ENCODE data around the gene UNC5C.

Gene UNC5C

GRCh38 chr4:95548738-95549245 lies at the start of gene UNC5C:
UNC5C (minus strand) TSS chr4:95548973.
- H3K27me3 ChIP-seq (ENCODE audit: control insufficient read depth in 2 of 2, insufficient read depth in 2 of 2, low read length in 2 of 2) = peaks cover 4 to 16% of the 10 kb centered on the region in 2 donors
- H3K9me3 ChIP-seq (ENCODE audit: control insufficient read depth in 2 of 2, low read length in 2 of 2) = no peaks in the 10 kb centered on the region
- peaks cover 0 to 2% of the 10 kb centered on the region in 2 donors for H3K4me1 ChIP-seq (ENCODE audit: control insufficient read depth in 2 of 2, insufficient read depth in 2 of 2, low read length in 2 of 2)
- peak within 1 kb of the TSS; percentile 63 to 70 for H3K9ac ChIP-seq (ENCODE audit: low read depth in 1 of 2, low read length in 2 of 2)
- peak within 1 kb of the TSS; percentile 70 to 73 for H3K4me3 ChIP-seq (ENCODE audit: low read length in 2 of 2)
- peak within 1 kb of the TSS; percentile 77 to 78 for H3K27ac ChIP-seq (ENCODE audit: low read depth in 2 of 2, low read length in 2 of 2)
- no peaks in the 10 kb centered on the region for H3K36me3 ChIP-seq (ENCODE audit: control insufficient read depth in 2 of 2, insufficient read depth in 2 of 2, low read length in 2 of 2)

GRCh38 chr4:95596676-95597075 lies 47.9 kb upstream of the UNC5C start:
- Histone ChIP-seq H3K9me3 (ENCODE audit: control insufficient read depth in 2 of 2, low read length in 2 of 2) (no peaks in the 10 kb centered on the region), H3K27me3 (ENCODE audit: control insufficient read depth in 2 of 2, insufficient read depth in 2 of 2, low read length in 2 of 2) (no peaks in the 10 kb centered on the region), H3K9ac (ENCODE audit: low read depth in 1 of 2, low read length in 2 of 2) (no peak overlapping the region), H3K4me3 (ENCODE audit: low read length in 2 of 2) (no peak overlapping the region), H3K4me1 (ENCODE audit: control insufficient read depth in 2 of 2, insufficient read depth in 2 of 2, low read length in 2 of 2) (no peaks in the 10 kb centered on the region), H3K27ac (ENCODE audit: low read depth in 2 of 2, low read length in 2 of 2) (no peak overlapping the region), H3K36me3 (ENCODE audit: control insufficient read depth in 2 of 2, insufficient read depth in 2 of 2, low read length in 2 of 2) (no peaks in the 10 kb centered on the region)

- H3K36me3 ChIP-seq (ENCODE audit: control insufficient read depth in 2 of 2, insufficient read depth in 2 of 2, low read length in 2 of 2) = no peaks in the 10 kb centered on the region
- H3K4me3 ChIP-seq (ENCODE audit: low read length in 2 of 2) = no peak overlapping the region
- no peaks in the 10 kb centered on the region for H3K9me3 ChIP-seq (ENCODE audit: control insufficient read depth in 2 of 2, low read length in 2 of 2)
- H3K27me3 ChIP-seq (ENCODE audit: control insufficient read depth in 2 of 2, insufficient read depth in 2 of 2, low read length in 2 of 2) = no peaks in the 10 kb centered on the region
- H3K27ac ChIP-seq (ENCODE audit: low read depth in 2 of 2, low read length in 2 of 2) = no peak overlapping the region
- no peaks in the 10 kb centered on the region for H3K4me1 ChIP-seq (ENCODE audit: control insufficient read depth in 2 of 2, insufficient read depth in 2 of 2, low read length in 2 of 2)
- no peak overlapping the region for H3K9ac ChIP-seq (ENCODE audit: low read depth in 1 of 2, low read length in 2 of 2)
These were observed 45.9 kb upstream of the UNC5C start for GRCh38 chr4:95594629-95595028.

- Histone ChIP-seq H3K27me3 (ENCODE audit: control insufficient read depth in 2 of 2, insufficient read depth in 2 of 2, low read length in 2 of 2) (no peaks in the 10 kb centered on the region), H3K9me3 (ENCODE audit: control insufficient read depth in 2 of 2, low read length in 2 of 2) (no peaks in the 10 kb centered on the region), H3K36me3 (ENCODE audit: control insufficient read depth in 2 of 2, insufficient read depth in 2 of 2, low read length in 2 of 2) (no peaks in the 10 kb centered on the region), H3K27ac (ENCODE audit: low read depth in 2 of 2, low read length in 2 of 2) (no peak overlapping the region), H3K9ac (ENCODE audit: low read depth in 1 of 2, low read length in 2 of 2) (no peak overlapping the region), H3K4me3 (ENCODE audit: low read length in 2 of 2) (no peak overlapping the region), H3K4me1 (ENCODE audit: control insufficient read depth in 2 of 2, insufficient read depth in 2 of 2, low read length in 2 of 2) (no peaks in the 10 kb centered on the region)
These were observed 45.2 kb upstream of the UNC5C start for GRCh38 chr4:95594013-95594412.

- Histone ChIP-seq H3K4me3 (ENCODE audit: low read length in 2 of 2) (no peak overlapping the region), H3K9ac (ENCODE audit: low read depth in 1 of 2, low read length in 2 of 2) (no peak overlapping the region), H3K36me3 (ENCODE audit: control insufficient read depth in 2 of 2, insufficient read depth in 2 of 2, low read length in 2 of 2) (no peaks in the 10 kb centered on the region), H3K27ac (ENCODE audit: low read depth in 2 of 2, low read length in 2 of 2) (no peak overlapping the region), H3K9me3 (ENCODE audit: control insufficient read depth in 2 of 2, low read length in 2 of 2) (no peaks in the 10 kb centered on the region), H3K27me3 (ENCODE audit: control insufficient read depth in 2 of 2, insufficient read depth in 2 of 2, low read length in 2 of 2) (no peaks in the 10 kb centered on the region), H3K4me1 (ENCODE audit: control insufficient read depth in 2 of 2, insufficient read depth in 2 of 2, low read length in 2 of 2) (no peaks in the 10 kb centered on the region)
These were observed 42.5 kb upstream of the UNC5C start for GRCh38 chr4:95591278-95591677.

GRCh38 chr4:95590615-95591014 lies 41.8 kb upstream of the UNC5C start:
- Histone ChIP-seq H3K27ac (ENCODE audit: low read depth in 2 of 2, low read length in 2 of 2) (no peak overlapping the region), H3K36me3 (ENCODE audit: control insufficient read depth in 2 of 2, insufficient read depth in 2 of 2, low read length in 2 of 2) (no peaks in the 10 kb centered on the region), H3K27me3 (ENCODE audit: control insufficient read depth in 2 of 2, insufficient read depth in 2 of 2, low read length in 2 of 2) (no peaks in the 10 kb centered on the region), H3K9me3 (ENCODE audit: control insufficient read depth in 2 of 2, low read length in 2 of 2) (no peaks in the 10 kb centered on the region), H3K9ac (ENCODE audit: low read depth in 1 of 2, low read length in 2 of 2) (no peak overlapping the region), H3K4me1 (ENCODE audit: control insufficient read depth in 2 of 2, insufficient read depth in 2 of 2, low read length in 2 of 2) (no peaks in the 10 kb centered on the region), H3K4me3 (ENCODE audit: low read length in 2 of 2) (no peak overlapping the region)

- Histone ChIP-seq H3K4me1 (ENCODE audit: control insufficient read depth in 2 of 2, insufficient read depth in 2 of 2, low read length in 2 of 2) (no peaks in the 10 kb centered on the region), H3K9ac (ENCODE audit: low read depth in 1 of 2, low read length in 2 of 2) (no peak overlapping the region), H3K4me3 (ENCODE audit: low read length in 2 of 2) (no peak overlapping the region), H3K36me3 (ENCODE audit: control insufficient read depth in 2 of 2, insufficient read depth in 2 of 2, low read length in 2 of 2) (no peaks in the 10 kb centered on the region), H3K9me3 (ENCODE audit: control insufficient read depth in 2 of 2, low read length in 2 of 2) (no peaks in the 10 kb centered on the region), H3K27me3 (ENCODE audit: control insufficient read depth in 2 of 2, insufficient read depth in 2 of 2, low read length in 2 of 2) (no peaks in the 10 kb centered on the region), H3K27ac (ENCODE audit: low read depth in 2 of 2, low read length in 2 of 2) (no peak overlapping the region)
These were observed 36.4 kb upstream of the UNC5C start for GRCh38 chr4:95585016-95585695.

- H3K9ac ChIP-seq (ENCODE audit: low read depth in 1 of 2, low read length in 2 of 2) = no peak overlapping the region
- no peaks in the 10 kb centered on the region for H3K36me3 ChIP-seq (ENCODE audit: control insufficient read depth in 2 of 2, insufficient read depth in 2 of 2, low read length in 2 of 2)
- no peaks in the 10 kb centered on the region for H3K4me1 ChIP-seq (ENCODE audit: control insufficient read depth in 2 of 2, insufficient read depth in 2 of 2, low read length in 2 of 2)
- H3K4me3 ChIP-seq (ENCODE audit: low read length in 2 of 2) = no peak overlapping the region
- no peaks in the 10 kb centered on the region for H3K27me3 ChIP-seq (ENCODE audit: control insufficient read depth in 2 of 2, insufficient read depth in 2 of 2, low read length in 2 of 2)
- H3K9me3 ChIP-seq (ENCODE audit: control insufficient read depth in 2 of 2, low read length in 2 of 2) = no peaks in the 10 kb centered on the region
- no peak overlapping the region for H3K27ac ChIP-seq (ENCODE audit: low read depth in 2 of 2, low read length in 2 of 2)
These were observed 31.5 kb upstream of the UNC5C start for GRCh38 chr4:95580226-95580625.

GRCh38 chr4:95572304-95572991 lies 23.7 kb upstream of the UNC5C start:
- H3K4me1 ChIP-seq (ENCODE audit: control insufficient read depth in 2 of 2, insufficient read depth in 2 of 2, low read length in 2 of 2) = no peaks in the 10 kb centered on the region
- no peak overlapping the region for H3K27ac ChIP-seq (ENCODE audit: low read depth in 2 of 2, low read length in 2 of 2)
- H3K36me3 ChIP-seq (ENCODE audit: control insufficient read depth in 2 of 2, insufficient read depth in 2 of 2, low read length in 2 of 2) = no peaks in the 10 kb centered on the region
- no peak overlapping the region for H3K4me3 ChIP-seq (ENCODE audit: low read length in 2 of 2)
- H3K27me3 ChIP-seq (ENCODE audit: control insufficient read depth in 2 of 2, insufficient read depth in 2 of 2, low read length in 2 of 2) = no peaks in the 10 kb centered on the region
- H3K9ac ChIP-seq (ENCODE audit: low read depth in 1 of 2, low read length in 2 of 2) = no peak overlapping the region
- H3K9me3 ChIP-seq (ENCODE audit: control insufficient read depth in 2 of 2, low read length in 2 of 2) = no peaks in the 10 kb centered on the region

- Histone ChIP-seq H3K4me3 (ENCODE audit: low read length in 2 of 2) (no peak overlapping the region), H3K27me3 (ENCODE audit: control insufficient read depth in 2 of 2, insufficient read depth in 2 of 2, low read length in 2 of 2) (no peaks in the 10 kb centered on the region), H3K9me3 (ENCODE audit: control insufficient read depth in 2 of 2, low read length in 2 of 2) (no peaks in the 10 kb centered on the region), H3K4me1 (ENCODE audit: control insufficient read depth in 2 of 2, insufficient read depth in 2 of 2, low read length in 2 of 2) (no peaks in the 10 kb centered on the region), H3K27ac (ENCODE audit: low read depth in 2 of 2, low read length in 2 of 2) (no peak overlapping the region), H3K36me3 (ENCODE audit: control insufficient read depth in 2 of 2, insufficient read depth in 2 of 2, low read length in 2 of 2) (no peaks in the 10 kb centered on the region), H3K9ac (ENCODE audit: low read depth in 1 of 2, low read length in 2 of 2) (no peak overlapping the region)
These were observed 22.8 kb upstream of the UNC5C start for GRCh38 chr4:95571577-95571976.

Data from mucosa of rectum (tissue), 2 donors.